HCT116 (cell line): ENCODE measurements around the gene SRL. TPM values are rescaled to one million over a fixed set of nuclear protein-coding genes. Genes with fewer than 3 reads are reported as not detected.

ENCODE experiments used
- ATAC-seq: fragments of 200-7000 bp; cut with Tn5 transposase; 2 replicates; pipeline ENCODE4 v1.9.1; 2020; ENCODE audit warnings: mild to moderate bottlenecking, moderate library complexity
- BruUV-seq: library from RNA; stranded (reverse); fragments of 400-500 nt; replicated peaks from 2 replicates; lab custom pipeline; 2021; lab: Mats Ljungman, UMichigan
- CTCF ChIA-PET: fragments of 300-600 bp; sonication (Branson Sonifier 250); formaldehyde crosslinking; loops from one replicate; lab custom pipeline; 2021; ENCODE audit warnings: antibody characterized with exemption; lab: Charles Lee
- POLR2A ChIA-PET: fragments of 300-600, 350-600 bp; sonication (Branson Sonifier 250); formaldehyde crosslinking; loops from one replicate; lab custom pipeline; 2021; ENCODE audit warnings: antibody characterized with exemption; lab: Charles Lee
- RAD21 ChIA-PET, 2 experiments: fragments of 300-600 bp; sonication (Branson Sonifier 250); formaldehyde crosslinking; loops; one replicate each; lab custom pipeline; 2023; ENCODE audit warnings: low total read pairs in 2 of 2; ENCODE audit not compliant: uncharacterized antibody in 2 of 2, unreplicated experiment in 2 of 2, low non-redundant PET in 1 of 2; lab: Charles Lee
- DNase-seq: peaks from one replicate; pipeline ENCODE4 v3.0.0-alpha.2; 2010; ENCODE audit warnings: low read depth, low spot score
- H2AFZ ChIP-seq: fragments of 200-600 bp; shearing (Covaris generic), sonication (generic); 2 replicates; pipeline ENCODE4 v1.6.1; 2017; ENCODE audit warnings: low read depth, mixed run types, mixed read lengths, antibody characterized with exemption, low read length; ENCODE audit not compliant: poor library complexity, severe bottlenecking
- H3K27ac ChIP-seq: 2 replicates; pipeline ENCODE4 v1.5.1; 2012; ENCODE audit warnings: low read depth, low read length
- H3K27me3 ChIP-seq: fragments of 200-600 bp; sonication (generic); 2 replicates; pipeline ENCODE4 v1.6.1; 2016; ENCODE audit warnings: mixed run types, low read length, mixed read lengths; ENCODE audit not compliant: insufficient read depth
- H3K36me3 ChIP-seq, 2 experiments: fragments of 200-500 bp in 1 of 2; fragments of 200-600 bp in 1 of 2; sonication (Bioruptor generic) in 1 of 2; sonication (generic) in 1 of 2; 2 replicates each; pipeline versions ENCODE4 v1.5.1 to v1.6.1; 2014 to 2016; ENCODE audit warnings: low read length in 2 of 2, inconsistent platforms in 1 of 2, mixed read lengths in 1 of 2, mixed run types in 1 of 2; ENCODE audit not compliant: insufficient read depth in 2 of 2, control insufficient read depth in 1 of 2
- H3K4me1 ChIP-seq, 2 experiments: fragments of 200-600 bp in 1 of 2; sonication (generic) in 1 of 2; 2 replicates each; pipeline versions ENCODE4 v1.5.1 to v1.6.1; 2012 to 2017; ENCODE audit warnings: low read length in 2 of 2, inconsistent platforms in 1 of 2, mild to moderate bottlenecking in 1 of 2, mixed read lengths in 1 of 2, mixed run types in 1 of 2, moderate library complexity in 1 of 2; ENCODE audit not compliant: insufficient read depth in 2 of 2, control insufficient read depth in 1 of 2
- H3K4me2 ChIP-seq: fragments of 200-600 bp; sonication (generic); 2 replicates; pipeline ENCODE4 v1.6.1; 2017; ENCODE audit warnings: mixed run types, low read length, mixed read lengths
- H3K4me3 ChIP-seq, 2 experiments: fragments of 200-600 bp in 1 of 2; sonication (generic) in 1 of 2; replicated peaks in 1 of 2; 2 replicates each; pipeline ENCODE4 v1.5.1; 2011 to 2016; ENCODE audit warnings: low read length in 2 of 2, control low read depth in 1 of 2, low read depth in 1 of 2, mild to moderate bottlenecking in 1 of 2, mixed read lengths in 1 of 2, mixed run types in 1 of 2
- H3K79me2 ChIP-seq: fragments of 200-600 bp; sonication (generic); 2 replicates; pipeline ENCODE4 v1.6.1; 2017; ENCODE audit warnings: mild to moderate bottlenecking, mixed run types, low read length, moderate library complexity, mixed read lengths; ENCODE audit not compliant: insufficient read depth
- H3K9ac ChIP-seq: fragments of 200-600 bp; sonication (generic); 2 replicates; pipeline ENCODE4 v1.6.1; 2016; ENCODE audit warnings: low read length, mixed read lengths
- H3K9me2 ChIP-seq: fragments of 200-600 bp; sonication (generic), shearing (Covaris generic); 2 replicates; pipeline ENCODE4 v1.6.1; 2017; ENCODE audit warnings: mixed run types, mild to moderate bottlenecking, moderate library complexity; ENCODE audit not compliant: insufficient read depth
- H3K9me3 ChIP-seq, 2 experiments: fragments of 200-500 bp in 1 of 2; fragments of 200-600 bp in 1 of 2; sonication (Bioruptor generic) in 1 of 2; sonication (generic) in 1 of 2; 2 replicates each; pipeline ENCODE4 v1.6.1; 2014 to 2017; ENCODE audit warnings: low read length in 2 of 2, mixed read lengths in 2 of 2, inconsistent platforms in 1 of 2, low read depth in 1 of 2, mild to moderate bottlenecking in 1 of 2, mixed run types in 1 of 2, moderate library complexity in 1 of 2; ENCODE audit not compliant: control insufficient read depth in 1 of 2, insufficient read depth in 1 of 2
- H4K20me1 ChIP-seq: fragments of 200-600 bp; sonication (generic), shearing (Covaris generic); 2 replicates; pipeline ENCODE4 v1.6.1; 2017; ENCODE audit warnings: mixed run types, mild to moderate bottlenecking, moderate library complexity; ENCODE audit not compliant: insufficient read depth
- CBX3 ChIP-seq: IDR thresholded peaks from 2 replicates; pipeline ENCODE4 v1.6.1; 2012; ENCODE audit warnings: low read depth
- CEBPB ChIP-seq: IDR thresholded peaks from 2 replicates; pipeline ENCODE4 v1.6.1; 2012; ENCODE audit warnings: low read depth
- EGR1 ChIP-seq: IDR thresholded peaks from 2 replicates; pipeline ENCODE4 v1.6.1; 2012; ENCODE audit warnings: low read depth
- EZH2 ChIP-seq: fragments of 200-600 bp; sonication (generic); IDR thresholded peaks from 2 replicates; pipeline ENCODE4 v1.6.1; 2017; ENCODE audit warnings: antibody characterized with exemption, mixed run types
- FOSL1 ChIP-seq: IDR thresholded peaks from 2 replicates; pipeline ENCODE4 v1.6.1; 2012; ENCODE audit warnings: low read depth
- JUND ChIP-seq: IDR thresholded peaks from 2 replicates; pipeline ENCODE4 v1.6.1; 2012
- POLR2A ChIP-seq: IDR thresholded peaks from 2 replicates; pipeline ENCODE4 v1.7.0; 2011; ENCODE audit warnings: borderline replicate concordance; ENCODE audit not compliant: insufficient read depth, insufficient read length; ENCODE audit errors: extremely low read depth
- POLR2AphosphoS5 ChIP-seq: IDR thresholded peaks from 2 replicates; pipeline ENCODE4 v1.6.1; 2011; ENCODE audit warnings: mild to moderate bottlenecking, low read depth, low read length, moderate library complexity
- SIN3A ChIP-seq: IDR thresholded peaks from 2 replicates; pipeline ENCODE4 v1.6.1; 2012; ENCODE audit warnings: low read depth
- SP1 ChIP-seq: IDR thresholded peaks from 2 replicates; pipeline ENCODE4 v1.6.1; 2012; ENCODE audit warnings: low read depth
- SRF ChIP-seq: IDR thresholded peaks from 2 replicates; pipeline ENCODE4 v1.6.1; 2012; ENCODE audit warnings: low read depth
- TCF7L2 ChIP-seq: IDR thresholded peaks from 2 replicates; pipeline ENCODE4 v1.7.0; 2011; ENCODE audit warnings: borderline replicate concordance, inconsistent platforms; ENCODE audit not compliant: insufficient read depth, insufficient read length; ENCODE audit errors: extremely low read depth
- YY1 ChIP-seq: IDR thresholded peaks from 2 replicates; pipeline ENCODE4 v1.6.1; 2011; ENCODE audit warnings: low read length, low read depth, moderate library complexity, mild to moderate bottlenecking; ENCODE audit not compliant: insufficient replicate concordance; ENCODE audit errors: extremely low read depth
- ZFX ChIP-seq: fragments of 450-650 bp; IDR thresholded peaks from 2 replicates; pipeline ENCODE4 v1.6.1; 2017
- intact Hi-C: fragments of 100-400 bp; cut with micrococcal nuclease; formaldehyde crosslinking; loops from 2 replicates; pipeline ENCODE4 v1.10.0; 2022
- total RNA-seq: library from RNA; stranded (reverse); gene quantifications from one replicate; pipeline ENCODE4 v1.2.1, GENCODE V29; 2021; ENCODE audit not compliant: unreplicated experiment
- TF ChIP-seq, protein P1 (sequence below): IDR thresholded peaks from 2 replicates; pipeline ENCODE4 v1.6.1; 2012
- TF ChIP-seq, protein P2 (sequence below): IDR thresholded peaks from 2 replicates; pipeline ENCODE4 v1.6.1; 2012
- TF ChIP-seq, protein P3 (sequence below): IDR thresholded peaks from 2 replicates; pipeline ENCODE4 v1.6.1; 2011; ENCODE audit warnings: mild to moderate bottlenecking, low read length, moderate library complexity; ENCODE audit not compliant: insufficient replicate concordance; ENCODE audit errors: extremely low read depth
- TF ChIP-seq, protein P4 (sequence below): IDR thresholded peaks from 2 replicates; pipeline ENCODE4 v1.6.1; 2012; ENCODE audit warnings: low read depth

Gene SRL
- total RNA-seq, 1 experiment from 2014 or later = not detected

DNA sequence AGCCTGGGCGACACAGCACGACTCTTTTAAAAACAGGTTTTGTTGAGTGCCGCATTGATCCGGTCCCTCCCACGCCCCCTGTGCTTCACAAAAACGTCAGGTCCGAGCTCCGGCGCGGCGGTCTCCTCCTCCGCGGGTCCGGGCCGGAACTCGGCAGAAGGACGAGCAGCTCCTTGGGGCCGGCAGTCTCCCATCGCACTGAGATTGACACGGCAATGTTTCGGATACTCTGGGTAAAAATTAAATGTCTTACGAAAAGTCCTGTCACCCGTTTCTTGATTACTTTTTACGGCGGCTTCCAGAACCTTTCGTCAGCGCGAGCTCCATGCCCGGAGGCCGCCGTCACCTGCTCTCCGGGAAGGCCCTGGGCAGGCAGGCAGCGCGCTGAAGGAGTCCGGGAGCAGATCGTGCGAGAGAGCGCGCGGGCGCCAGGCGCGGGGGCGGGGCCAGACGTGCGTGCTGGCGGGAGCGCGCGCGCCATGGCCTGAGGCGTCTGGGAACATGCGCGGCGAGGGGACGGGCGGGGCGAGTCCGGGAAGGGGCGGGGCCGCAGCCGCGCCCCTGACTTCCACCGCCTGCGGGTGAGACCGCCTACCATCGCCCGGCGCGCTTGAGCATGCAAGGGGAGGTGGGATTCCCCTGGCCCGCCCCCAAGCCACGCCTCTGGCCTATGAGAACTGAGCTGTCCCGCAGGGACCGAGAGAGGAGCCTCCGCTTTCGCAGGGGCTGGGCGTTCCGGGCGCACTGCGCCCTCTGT, 11.7 kb upstream of the SRL start:
- Histone ChIP-seq H3K27me3 (no peaks in the 10 kb centered on the region), H3K36me3 (peaks cover 0 to 4% of the 10 kb centered on the region in 2 experiments; a peak in 2 of 4 replicates), H3K9ac (peak overlapping the region; percentile 78), H3K9me3 (no peaks in the 10 kb centered on the region), H3K4me3 (peak overlapping the region; percentile 68 to 84), H3K79me2 (no peaks in the 10 kb centered on the region), H2AFZ (no peak overlapping the region), H4K20me1 (no peaks in the 10 kb centered on the region), H3K27ac (peak overlapping the region; percentile 81), H3K4me2 (peak overlapping the region; percentile 76), H3K4me1 (peaks cover 0 to 6% of the 10 kb centered on the region in 2 experiments; a peak in 3 of 4 replicates), H3K9me2 (no peaks in the 10 kb centered on the region)
- ChIA-PET POLR2A (interaction anchor here (0.6 to 1.9 kb wide), 18 partner anchors 8 to 1225 kb away, joined by 3 to 9 read pairs (median 4); partner anchors contain the start of genes GLIS2 and TFAP4), CTCF (interaction anchor here (0.6 to 3.3 kb wide), 57 partner anchors 9 to 1150 kb away, joined by 3 to 57 read pairs (median 4); partner anchors contain the start of genes HMOX2, PAM16, SRL and TFAP4), RAD21 (interaction anchor here (0.7 to 2.1 kb wide), 9 partner anchors 53 to 271 kb away, joined by 3 to 15 read pairs (median 6); no protein-coding TSS in a partner anchor)
- ATAC-seq (peak; percentile 95), DNase-seq (peak; percentile 97)
- intact Hi-C loops = loop anchor here (1.0 to 5.0 kb wide), 3 partner anchors 71 to 270 kb away; no protein-coding TSS in a partner anchor
- TSS peak; percentile 81 for BruUV-seq
- TF ChIP-seq POLR2AphosphoS5 = peak; percentile 98
- TF ChIP-seq ZFX = peak; percentile 81; the same call in 1 of the 2 replicates
- TF ChIP-seq EGR1 = peak; percentile 85
- TF ChIP-seq SP1 = peak; percentile 59
- peak; percentile 78 for TF ChIP-seq CBX3
- TF ChIP-seq, protein P1, sequence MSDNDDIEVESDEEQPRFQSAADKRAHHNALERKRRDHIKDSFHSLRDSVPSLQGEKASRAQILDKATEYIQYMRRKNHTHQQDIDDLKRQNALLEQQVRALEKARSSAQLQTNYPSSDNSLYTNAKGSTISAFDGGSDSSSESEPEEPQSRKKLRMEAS = peak; percentile 87
- TF ChIP-seq JUND = no peak; the same call in 1 of the 2 replicates
- TF ChIP-seq YY1 = peak; percentile 21
- TF ChIP-seq, protein P2, sequence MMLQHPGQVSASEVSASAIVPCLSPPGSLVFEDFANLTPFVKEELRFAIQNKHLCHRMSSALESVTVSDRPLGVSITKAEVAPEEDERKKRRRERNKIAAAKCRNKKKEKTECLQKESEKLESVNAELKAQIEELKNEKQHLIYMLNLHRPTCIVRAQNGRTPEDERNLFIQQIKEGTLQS = no peak
- TF ChIP-seq, protein P3, sequence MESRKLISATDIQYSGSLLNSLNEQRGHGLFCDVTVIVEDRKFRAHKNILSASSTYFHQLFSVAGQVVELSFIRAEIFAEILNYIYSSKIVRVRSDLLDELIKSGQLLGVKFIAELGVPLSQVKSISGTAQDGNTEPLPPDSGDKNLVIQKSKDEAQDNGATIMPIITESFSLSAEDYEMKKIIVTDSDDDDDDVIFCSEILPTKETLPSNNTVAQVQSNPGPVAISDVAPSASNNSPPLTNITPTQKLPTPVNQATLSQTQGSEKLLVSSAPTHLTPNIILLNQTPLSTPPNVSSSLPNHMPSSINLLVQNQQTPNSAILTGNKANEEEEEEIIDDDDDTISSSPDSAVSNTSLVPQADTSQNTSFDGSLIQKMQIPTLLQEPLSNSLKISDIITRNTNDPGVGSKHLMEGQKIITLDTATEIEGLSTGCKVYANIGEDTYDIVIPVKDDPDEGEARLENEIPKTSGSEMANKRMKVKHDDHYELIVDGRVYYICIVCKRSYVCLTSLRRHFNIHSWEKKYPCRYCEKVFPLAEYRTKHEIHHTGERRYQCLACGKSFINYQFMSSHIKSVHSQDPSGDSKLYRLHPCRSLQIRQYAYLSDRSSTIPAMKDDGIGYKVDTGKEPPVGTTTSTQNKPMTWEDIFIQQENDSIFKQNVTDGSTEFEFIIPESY = no peak
- no peak; the same call in 1 of the 2 replicates for TF ChIP-seq SRF
- TF ChIP-seq, protein P4, sequence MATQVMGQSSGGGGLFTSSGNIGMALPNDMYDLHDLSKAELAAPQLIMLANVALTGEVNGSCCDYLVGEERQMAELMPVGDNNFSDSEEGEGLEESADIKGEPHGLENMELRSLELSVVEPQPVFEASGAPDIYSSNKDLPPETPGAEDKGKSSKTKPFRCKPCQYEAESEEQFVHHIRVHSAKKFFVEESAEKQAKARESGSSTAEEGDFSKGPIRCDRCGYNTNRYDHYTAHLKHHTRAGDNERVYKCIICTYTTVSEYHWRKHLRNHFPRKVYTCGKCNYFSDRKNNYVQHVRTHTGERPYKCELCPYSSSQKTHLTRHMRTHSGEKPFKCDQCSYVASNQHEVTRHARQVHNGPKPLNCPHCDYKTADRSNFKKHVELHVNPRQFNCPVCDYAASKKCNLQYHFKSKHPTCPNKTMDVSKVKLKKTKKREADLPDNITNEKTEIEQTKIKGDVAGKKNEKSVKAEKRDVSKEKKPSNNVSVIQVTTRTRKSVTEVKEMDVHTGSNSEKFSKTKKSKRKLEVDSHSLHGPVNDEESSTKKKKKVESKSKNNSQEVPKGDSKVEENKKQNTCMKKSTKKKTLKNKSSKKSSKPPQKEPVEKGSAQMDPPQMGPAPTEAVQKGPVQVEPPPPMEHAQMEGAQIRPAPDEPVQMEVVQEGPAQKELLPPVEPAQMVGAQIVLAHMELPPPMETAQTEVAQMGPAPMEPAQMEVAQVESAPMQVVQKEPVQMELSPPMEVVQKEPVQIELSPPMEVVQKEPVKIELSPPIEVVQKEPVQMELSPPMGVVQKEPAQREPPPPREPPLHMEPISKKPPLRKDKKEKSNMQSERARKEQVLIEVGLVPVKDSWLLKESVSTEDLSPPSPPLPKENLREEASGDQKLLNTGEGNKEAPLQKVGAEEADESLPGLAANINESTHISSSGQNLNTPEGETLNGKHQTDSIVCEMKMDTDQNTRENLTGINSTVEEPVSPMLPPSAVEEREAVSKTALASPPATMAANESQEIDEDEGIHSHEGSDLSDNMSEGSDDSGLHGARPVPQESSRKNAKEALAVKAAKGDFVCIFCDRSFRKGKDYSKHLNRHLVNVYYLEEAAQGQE = no peak
- TF ChIP-seq SIN3A = peak; percentile 93
- no peak for TF ChIP-seq CEBPB
- TF ChIP-seq FOSL1 = no peak
- no peak for TF ChIP-seq EZH2
- TF ChIP-seq POLR2A = peak; percentile 96
- no peak for TF ChIP-seq TCF7L2
